ENCODE results near the gene ITGAX. TPM values are rescaled to one million over a fixed set of nuclear protein-coding genes. Genes with fewer than 3 reads are reported as not detected.

ITGAX gene
- total RNA-seq, 4 donors from 2014 or later, result 0.30 to 3.3 (median 1.1) TPM

GRCh38 chr16:31344712-31345111 is 10.3 kb upstream of the ITGAX start:
- 64 to 76% methylated on average over 9 of the region's 9 CpGs for WGBS, 2 donors
- TF ChIP-seq CTCF (IDR thresholded peaks at IDR 0.05) (no peak), POLR2A (IDR thresholded peaks at IDR 0.05) (no peak)
- no peak overlapping the region for H3K4me3 ChIP-seq (ENCODE audit: low read depth, poor library complexity, severe bottlenecking)
- DNase-seq (ENCODE audit: low spot score in 2 of 2), result no peak
- intact Hi-C loops (cut with DNase I; ENCODE audit: low total_unique reads), result no loop called here

- no peak overlapping the region for H3K4me3 ChIP-seq (ENCODE audit: low read depth, poor library complexity, severe bottlenecking)
- DNase-seq (ENCODE audit: low spot score in 2 of 2), result no peak
- intact Hi-C loops (cut with DNase I; ENCODE audit: low total_unique reads), result no loop called here
- TF ChIP-seq CTCF (IDR thresholded peaks at IDR 0.05) (no peak), POLR2A (IDR thresholded peaks at IDR 0.05) (no peak)
- 69 to 89% methylated on average over 5 of the region's 5 CpGs for WGBS, 2 donors
Measured at GRCh38 chr16:31347445-31347844, 7.5 kb upstream of the ITGAX start.

- TF ChIP-seq CTCF (IDR thresholded peaks at IDR 0.05) (no peak), POLR2A (IDR thresholded peaks at IDR 0.05) (no peak)
- no peak overlapping the region for H3K4me3 ChIP-seq (ENCODE audit: low read depth, poor library complexity, severe bottlenecking)
- intact Hi-C loops (cut with DNase I; ENCODE audit: low total_unique reads), result no loop called here
- WGBS, 2 donors, result 33 to 37% methylated on average over 3 of the region's 3 CpGs
- DNase-seq (ENCODE audit: low spot score in 2 of 2), result no peak
Measured at GRCh38 chr16:31348579-31348978, 6.4 kb upstream of the ITGAX start.

GRCh38 chr16:31350275-31351005 is 4.5 kb upstream of the ITGAX start:
- no peak overlapping the region for H3K4me3 ChIP-seq (ENCODE audit: low read depth, poor library complexity, severe bottlenecking)
- TF ChIP-seq POLR2A (IDR thresholded peaks at IDR 0.05) (no peak), CTCF (IDR thresholded peaks at IDR 0.05) (no peak)
- 74 to 86% methylated on average over 12 of the region's 12 CpGs for WGBS, 2 donors
- intact Hi-C loops (cut with DNase I; ENCODE audit: low total_unique reads), result no loop called here
- no peak for DNase-seq (ENCODE audit: low spot score in 2 of 2)

GRCh38 chr16:31351246-31351941 is 3.6 kb upstream of the ITGAX start:
- TF ChIP-seq POLR2A (IDR thresholded peaks at IDR 0.05) (no peak), CTCF (IDR thresholded peaks at IDR 0.05) (no peak)
- intact Hi-C loops (cut with DNase I; ENCODE audit: low total_unique reads), result no loop called here
- 70 to 73% methylated on average over 19 of the region's 19 CpGs for whole genome bisulfite sequencing, 2 donors
- DNase-seq (ENCODE audit: low spot score in 2 of 2), result no peak
- H3K4me3 ChIP-seq (ENCODE audit: low read depth, poor library complexity, severe bottlenecking), result no peak overlapping the region

All from lower leg skin (tissue), 4 donors.